GM12878 (cell line): ENCODE data around the gene KCNG3. TPM values are rescaled to one million over a fixed set of nuclear protein-coding genes. Genes with fewer than 3 reads are reported as not detected.

Experiments
- ATAC-seq: fragments of 200-7000 bp; cut with Tn5 transposase; 3 replicates; pipeline ENCODE4 v1.9.1; 2020; ENCODE audit warnings: mild to moderate bottlenecking, moderate library complexity
- BruUV-seq: library from RNA; stranded (reverse); fragments of 400-500 nt; replicated peaks from 2 replicates; lab custom pipeline; 2021; lab: Mats Ljungman, UMichigan
- CTCF ChIA-PET: fragments of 300-600 bp; sonication (Branson Sonifier 250); formaldehyde crosslinking; extraction: SDS; loops from one replicate; lab custom pipeline; 2021; ENCODE audit warnings: inconsistent platforms; lab: Yijun Ruan, JAX
- POLR2A ChIA-PET: fragments of 350-600 bp; formaldehyde crosslinking; extraction: SDS; loops from one replicate; lab custom pipeline; 2021; ENCODE audit warnings: inconsistent platforms; lab: Charles Lee
- RAD21 ChIA-PET: fragments of 300-600 bp; sonication (Branson Sonifier 250); formaldehyde crosslinking; loops from one replicate; lab custom pipeline; 2023; ENCODE audit warnings: antibody characterized with exemption; ENCODE audit not compliant: unreplicated experiment; lab: Charles Lee
- SMC1A ChIA-PET: fragments of 300-600 bp; sonication (Branson Sonifier 250); formaldehyde crosslinking; loops from one replicate; lab custom pipeline; 2023; ENCODE audit not compliant: unreplicated experiment, uncharacterized antibody; lab: Charles Lee
- DNase-seq: peaks from one replicate; pipeline ENCODE4 v3.0.0-alpha.2; 2011; ENCODE audit warnings: low read depth, low spot score
- FAIRE-seq: peaks from 3 replicates; lab custom pipeline; 2011; peaks lifted over from hg19 to GRCh38; lab: Jason Lieb, UNC
- H2AFZ ChIP-seq: 2 replicates; pipeline ENCODE4 v1.6.0; 2011; ENCODE audit warnings: low read depth, low read length, control low read depth; ENCODE audit not compliant: control insufficient read depth
- H3K27ac ChIP-seq: 2 replicates; pipeline ENCODE4 v1.5.1; 2011; ENCODE audit warnings: control low read depth; ENCODE audit not compliant: control insufficient read depth, insufficient read depth
- H3K27me3 ChIP-seq, 2 experiments: replicated peaks in 1 of 2; 2 replicates each; pipeline versions ENCODE4 v1.6.0 to v1.6.1; 2011; ENCODE audit warnings: low read length in 1 of 2; ENCODE audit not compliant: control insufficient read depth in 2 of 2, insufficient read depth in 2 of 2
- H3K36me3 ChIP-seq, 2 experiments: 2 replicates each; pipeline ENCODE4 v1.5.1; 2011; ENCODE audit warnings: low read length in 1 of 2; ENCODE audit not compliant: control insufficient read depth in 2 of 2, insufficient read depth in 2 of 2
- H3K4me1 ChIP-seq: 2 replicates; pipeline ENCODE4 v1.6.1; 2011; ENCODE audit warnings: mild to moderate bottlenecking, low read length, moderate library complexity, mixed read lengths; ENCODE audit not compliant: control insufficient read depth, insufficient read depth
- H3K4me2 ChIP-seq: 2 replicates; pipeline ENCODE4 v1.6.0; 2011; ENCODE audit warnings: control low read depth; ENCODE audit not compliant: control insufficient read depth, insufficient read depth
- H3K4me3 ChIP-seq: fragments of 200-600 bp; sonication (generic); 2 replicates; pipeline ENCODE4 v1.5.1; 2016
- H3K79me2 ChIP-seq: 2 replicates; pipeline ENCODE4 v1.6.0; 2011; ENCODE audit warnings: low read length; ENCODE audit not compliant: control insufficient read depth, insufficient read depth
- H3K9ac ChIP-seq: 2 replicates; pipeline ENCODE4 v1.8.0; 2011; ENCODE audit warnings: low read length, control low read depth, mixed read lengths; ENCODE audit not compliant: control insufficient read depth, insufficient read depth
- H3K9me3 ChIP-seq: replicated peaks from 3 replicates; pipeline ENCODE4 v1.5.1; 2011; ENCODE audit warnings: mild to moderate bottlenecking, low read length; ENCODE audit not compliant: control insufficient read depth, insufficient read depth
- H4K20me1 ChIP-seq: 2 replicates; pipeline ENCODE4 v1.6.0; 2011; ENCODE audit not compliant: control insufficient read depth, insufficient read depth
- ATF7 ChIP-seq: fragments of 450-650 bp; IDR thresholded peaks from 2 replicates; pipeline ENCODE4 v1.6.1; 2016; ENCODE audit warnings: low read depth, mild to moderate bottlenecking
- BCL3 ChIP-seq: IDR thresholded peaks from 2 replicates; pipeline ENCODE4 v1.6.1; 2011; ENCODE audit warnings: borderline replicate concordance, low read depth, mild to moderate bottlenecking, moderate library complexity, low read length; ENCODE audit not compliant: insufficient read depth, poor library complexity, severe bottlenecking
- MLLT1 ChIP-seq: fragments of 450-650 bp; IDR thresholded peaks from 2 replicates; pipeline ENCODE4 v1.6.1; 2016; ENCODE audit warnings: mild to moderate bottlenecking
- NKRF ChIP-seq: fragments of 450-650 bp; conservative IDR thresholded peaks from 2 replicates; pipeline ENCODE4 v1.6.1; 2017; ENCODE audit warnings: mild to moderate bottlenecking, moderate library complexity
- PBX3 ChIP-seq: IDR thresholded peaks from 2 replicates; pipeline ENCODE4 v1.6.1; 2011; ENCODE audit warnings: mild to moderate bottlenecking, low read depth, low read length, moderate library complexity; ENCODE audit not compliant: insufficient replicate concordance
- SP1 ChIP-seq: IDR thresholded peaks from one replicate; pipeline ENCODE4 v1.6.1; 2011; ENCODE audit warnings: low read depth, low read length
- STAT3 ChIP-seq: IDR thresholded peaks from 2 replicates; pipeline ENCODE4 v1.6.1; 2011; ENCODE audit warnings: low read depth, low read length, improper control_type of control experiment
- TAF1 ChIP-seq: IDR thresholded peaks from 2 replicates; pipeline ENCODE4 v1.6.1; 2011; ENCODE audit warnings: mild to moderate bottlenecking, low read depth, low read length, borderline replicate concordance
- ZNF687 ChIP-seq: fragments of 450-650 bp; IDR thresholded peaks from 2 replicates; pipeline ENCODE4 v1.6.1; 2017; ENCODE audit warnings: mild to moderate bottlenecking, moderate library complexity
- WGBS: methylation state at CpG from one replicate; pipeline ENCODE4 v1.1.6; 2016; ENCODE audit warnings: low lambda C conversion rate; ENCODE audit not compliant: insufficient replicate concordance, insufficient coverage; ENCODE audit errors: missing lambda C conversion rate; 5-methylcytosine and 5-hydroxymethylcytosine counted together
- in situ Hi-C: fragments of 300-500 bp; cut with MboI; formaldehyde crosslinking; loops from 9 replicates; pipeline ENCODE4 v1.14.3; 2018; ENCODE audit warnings: mixed read lengths
- intact Hi-C: fragments of 100-400 bp; cut with micrococcal nuclease; formaldehyde crosslinking; loops from one replicate; pipeline ENCODE4 v1.14.2; 2022; ENCODE audit not compliant: unreplicated experiment
- polyA plus RNA-seq, 11 experiments: library from polyadenylated mRNA; depleted of rRNA in 4 of 11; unstranded in 6 of 11; stranded (reverse) in 5 of 11; fragments of >200 nt; fragmentation: Nextera tagmentation in 4 of 11; fragmentation: Illumina TruSeq in 1 of 11; extraction: Ambion mirVana in 4 of 11; extraction: Trizol in 1 of 11; gene quantifications; 1 replicate in 1 of 11; 2 replicates in 10 of 11; pipeline versions ENCODE4 v1.2.1 to v1.2.3, GENCODE V29; 2011 to 2016; ENCODE audit warnings: inconsistent platforms in 2 of 11, missing spikeins in 2 of 11, low read depth in 1 of 11
- total RNA-seq, 4 experiments: library from RNA; depleted of rRNA in 3 of 4; stranded (reverse); fragments of >200 nt in 3 of 4; fragmentation: Illumina TruSeq in 1 of 4; extraction: Trizol in 1 of 4; gene quantifications; 2 replicates each; pipeline versions ENCODE4 v1.2.1 to v1.2.3, GENCODE V29; 2013 to 2021

Gene KCNG3
- total and polyA plus RNA-seq, 10 of the 15 experiments (the other 5 are each of a cell fraction or from before 2014, with no cell fraction given), result 0.01 to 0.06 (median 0.04) TPM; not detected in 4

GRCh38 chr2:42464631-42465030 lies 29.2 kb downstream of the KCNG3 start:
- FAIRE-seq, result no peak
- in situ Hi-C loops, result no loop called here
- Histone ChIP-seq H3K36me3 (no peaks in the 10 kb centered on the region), H3K9ac (no peak overlapping the region), H4K20me1 (no peaks in the 10 kb centered on the region), H2AFZ (no peak overlapping the region), H3K4me2 (no peak overlapping the region), H3K27ac (no peak overlapping the region), H3K27me3 (peaks cover 0 to 2% of the 10 kb centered on the region in 2 experiments; a peak in 1 of 4 replicates), H3K79me2 (no peaks in the 10 kb centered on the region), H3K4me3 (no peak overlapping the region), H3K4me1 (no peaks in the 10 kb centered on the region), H3K9me3 (no peaks in the 10 kb centered on the region)
- ChIA-PET CTCF (no interaction called here), POLR2A (no interaction called here), RAD21 (no interaction called here), SMC1A (no interaction called here)
- ATAC-seq, result no peak
- no TSS peak for BruUV-seq
- WGBS, result 73% methylated on average over 4 of the region's 4 CpGs
- intact Hi-C loops, result no loop called here
- no peak for DNase-seq
- no peak for TF ChIP-seq TAF1
- no peak for TF ChIP-seq SP1
- TF ChIP-seq STAT3, result no peak
- TF ChIP-seq PBX3, result no peak
- no peak for TF ChIP-seq BCL3
- TF ChIP-seq MLLT1, result no peak
- no peak for TF ChIP-seq ATF7
- no peak for TF ChIP-seq NKRF
- TF ChIP-seq ZNF687, result no peak
